ENCODE results near the gene ZNF385B.

The ZNF385B gene

DNA sequence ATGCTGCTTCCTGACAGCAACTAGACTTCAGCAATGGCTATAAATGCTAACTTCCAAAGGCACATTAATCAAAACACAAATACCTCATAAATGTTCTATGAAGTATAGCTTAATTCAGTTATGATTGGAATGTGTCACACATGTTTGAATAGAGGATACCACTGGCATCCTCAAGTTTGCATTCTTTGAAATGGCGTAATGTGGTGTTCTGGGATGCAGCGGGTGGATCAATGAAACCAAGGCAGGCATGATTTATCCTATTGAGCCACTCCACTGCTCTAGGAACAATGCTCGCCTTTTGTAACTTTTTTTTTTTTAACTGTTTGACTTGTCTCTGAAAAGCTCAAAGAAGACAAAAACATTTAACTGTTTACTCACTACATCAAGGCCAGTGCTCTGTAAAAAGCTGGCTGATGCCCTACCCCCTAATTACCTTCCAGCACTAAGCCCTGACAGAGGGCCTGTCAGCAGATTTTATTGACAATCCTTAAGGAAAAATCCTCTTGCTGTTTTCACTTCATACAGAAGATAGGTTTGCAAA lies 318.0 kb downstream of the ZNF385B start:
- ATAC-seq = no peak

- ATAC-seq = no peak
Measured at GRCh38 chr2:179541586-179541985, 319.8 kb downstream of the ZNF385B start.

DNA sequence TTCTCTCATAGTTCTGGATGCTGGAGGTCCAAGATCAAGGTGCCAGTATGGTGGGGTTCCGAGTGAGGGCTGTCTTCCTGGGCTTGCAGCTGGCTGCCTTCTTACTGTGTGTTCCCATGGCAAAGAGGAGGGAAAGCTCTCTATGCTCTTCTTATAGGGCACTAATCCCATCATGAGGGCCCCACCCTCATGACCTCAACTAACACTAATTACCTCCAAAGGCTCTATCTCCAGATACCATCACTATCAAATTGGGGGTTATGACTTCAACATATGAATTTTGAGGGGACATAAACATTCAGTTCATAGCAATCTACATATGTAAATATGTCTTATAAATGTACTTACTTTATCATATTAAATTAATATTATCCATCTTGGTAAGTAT lies 322.3 kb downstream of the ZNF385B start:
- ATAC-seq = no peak

DNA sequence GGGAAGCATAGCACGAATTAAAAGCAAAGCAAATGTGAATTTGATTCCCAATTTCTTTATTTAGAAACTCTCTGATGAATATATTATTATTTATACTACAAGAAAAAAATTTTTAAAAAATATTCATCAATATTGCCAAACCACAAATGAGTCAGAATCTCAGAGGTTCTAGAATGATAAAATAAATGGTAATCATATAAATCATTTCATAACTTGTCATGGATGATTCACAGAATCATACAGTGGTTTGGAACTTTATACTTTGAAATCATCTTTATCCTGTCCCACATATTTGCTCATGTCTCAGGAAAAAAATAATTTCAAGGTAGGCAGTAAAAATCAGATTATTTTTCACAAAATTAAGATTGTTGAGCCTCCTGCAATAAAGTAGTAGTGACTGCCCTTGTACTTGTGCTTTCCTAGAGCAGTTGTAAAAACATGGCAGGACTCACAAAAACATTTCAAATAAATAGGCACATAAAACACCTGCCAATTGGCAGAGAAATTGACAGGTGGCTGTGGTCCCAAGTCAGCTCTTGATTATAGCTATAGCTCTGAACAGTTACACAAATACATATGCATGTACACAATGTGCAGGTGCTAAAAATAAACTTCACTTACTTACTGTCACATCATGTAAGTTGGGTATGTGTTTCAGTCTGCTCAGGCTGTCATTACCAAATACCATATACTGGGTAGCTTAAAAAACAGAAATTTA lies 322.8 kb downstream of the ZNF385B start:
- no peak for ATAC-seq

- ATAC-seq = no peak
Measured at GRCh38 chr2:179536185-179536584, 325.2 kb downstream of the ZNF385B start.

GRCh38 chr2:179533875-179534274 lies 327.5 kb downstream of the ZNF385B start:
- ATAC-seq = no peak

DNA sequence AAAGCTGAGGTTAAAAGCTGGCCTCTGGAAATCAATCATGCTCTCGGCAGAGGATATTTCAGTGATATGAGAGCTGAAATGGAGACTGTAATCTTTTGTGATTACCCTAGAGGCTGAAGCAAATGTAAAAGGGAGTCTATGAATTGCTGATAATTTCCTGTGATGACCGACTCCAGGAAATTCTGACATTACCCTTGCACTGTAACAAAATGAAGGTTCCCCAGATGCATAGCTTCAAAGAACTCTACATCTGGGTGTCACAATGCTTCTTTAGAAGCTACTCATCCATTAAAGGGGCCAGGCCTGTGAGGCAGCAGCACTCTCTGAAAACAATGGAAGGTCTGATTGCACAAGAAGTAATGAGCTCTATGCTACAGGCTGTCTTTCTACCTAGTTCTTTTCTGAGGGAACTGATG lies 328.5 kb downstream of the ZNF385B start:
- no peak for ATAC-seq

GRCh38 chr2:179528576-179529069 lies 332.8 kb downstream of the ZNF385B start:
- no peak for ATAC-seq

- no peak for ATAC-seq
Measured at GRCh38 chr2:179525340-179525739, 336.1 kb downstream of the ZNF385B start.

DNA sequence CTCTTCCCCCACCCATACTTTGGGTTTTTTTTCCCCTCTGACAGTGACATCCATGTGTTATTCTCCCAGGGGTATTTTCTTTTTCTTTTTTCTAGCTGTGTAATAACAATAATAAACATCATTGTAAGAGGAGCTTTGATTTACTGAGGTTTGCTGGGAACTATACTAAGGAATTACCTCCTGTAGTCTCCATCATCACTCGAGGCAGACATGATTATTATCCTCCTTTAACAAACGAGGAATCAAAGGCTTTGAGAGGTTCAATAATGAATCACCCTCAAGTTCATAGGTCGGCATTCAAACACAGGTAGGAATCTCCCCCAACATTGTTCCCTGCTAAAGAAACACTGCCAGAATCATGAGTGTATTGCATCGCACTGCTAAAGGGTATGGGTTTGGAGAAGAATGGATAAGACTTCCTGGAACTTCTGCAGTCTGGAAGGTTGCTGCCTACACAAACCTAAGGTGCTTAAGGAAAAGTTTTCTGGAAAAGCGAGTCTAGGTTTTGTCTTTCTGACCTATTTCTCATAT lies 336.5 kb downstream of the ZNF385B start:
- no peak for ATAC-seq

GRCh38 chr2:179521944-179522343 lies 339.5 kb downstream of the ZNF385B start:
- ATAC-seq = no peak

GRCh38 chr2:179518830-179519229 lies 342.6 kb downstream of the ZNF385B start:
- ATAC-seq = no peak

DNA sequence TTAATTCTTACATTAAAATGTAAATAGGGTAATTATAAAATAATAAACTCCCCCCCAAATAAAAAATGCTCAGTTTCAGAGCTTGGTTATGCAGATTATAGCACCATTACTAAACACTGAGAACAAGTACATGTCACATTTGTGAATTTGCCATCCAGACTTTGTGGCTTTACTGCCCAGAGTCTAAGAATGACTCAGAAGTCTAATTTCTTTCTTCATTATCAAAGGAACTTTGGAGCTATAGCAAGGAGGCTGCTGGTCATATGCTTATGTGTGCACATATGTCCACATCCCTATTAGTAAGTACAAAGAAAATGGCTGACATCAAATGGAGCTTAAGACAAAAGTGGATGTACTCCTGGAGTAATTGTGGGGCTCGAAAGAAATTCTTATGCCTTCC lies 348.2 kb downstream of the ZNF385B start:
- no peak for ATAC-seq

DNA sequence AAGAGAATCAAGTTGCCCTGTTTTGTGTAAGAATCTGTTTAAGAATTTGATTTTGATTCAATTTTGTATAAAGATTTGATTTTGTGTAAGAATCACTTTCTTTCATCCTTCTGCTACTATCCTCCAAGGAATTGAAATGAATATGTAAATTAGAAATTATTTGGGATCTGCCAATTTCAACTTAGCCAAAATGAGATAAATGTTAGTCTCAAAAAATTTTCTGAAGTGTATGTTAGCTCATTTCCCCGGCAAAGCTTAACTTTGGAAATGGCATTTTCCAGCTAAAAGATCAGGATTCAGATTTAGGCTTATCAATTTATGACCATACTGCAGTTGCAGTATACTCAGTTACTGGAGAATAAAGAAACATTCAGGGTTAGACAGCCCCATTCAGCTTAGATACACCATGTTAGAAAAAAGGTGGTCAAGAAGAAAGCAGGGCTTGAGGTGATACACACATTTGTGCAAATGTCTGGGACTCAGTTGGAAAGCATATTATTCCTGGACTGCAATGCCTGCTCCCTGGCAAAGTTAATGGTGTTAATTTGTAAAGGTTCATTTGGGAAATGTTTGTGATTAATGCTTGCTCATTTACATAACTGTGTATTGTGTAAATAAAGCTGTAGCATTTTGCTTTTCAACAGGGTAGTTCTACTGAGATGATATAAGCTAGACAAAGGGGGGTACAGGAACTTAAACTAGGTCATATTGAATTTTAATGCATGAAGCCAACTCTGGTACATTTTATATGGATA lies 349.0 kb downstream of the ZNF385B start:
- ATAC-seq = no peak

DNA sequence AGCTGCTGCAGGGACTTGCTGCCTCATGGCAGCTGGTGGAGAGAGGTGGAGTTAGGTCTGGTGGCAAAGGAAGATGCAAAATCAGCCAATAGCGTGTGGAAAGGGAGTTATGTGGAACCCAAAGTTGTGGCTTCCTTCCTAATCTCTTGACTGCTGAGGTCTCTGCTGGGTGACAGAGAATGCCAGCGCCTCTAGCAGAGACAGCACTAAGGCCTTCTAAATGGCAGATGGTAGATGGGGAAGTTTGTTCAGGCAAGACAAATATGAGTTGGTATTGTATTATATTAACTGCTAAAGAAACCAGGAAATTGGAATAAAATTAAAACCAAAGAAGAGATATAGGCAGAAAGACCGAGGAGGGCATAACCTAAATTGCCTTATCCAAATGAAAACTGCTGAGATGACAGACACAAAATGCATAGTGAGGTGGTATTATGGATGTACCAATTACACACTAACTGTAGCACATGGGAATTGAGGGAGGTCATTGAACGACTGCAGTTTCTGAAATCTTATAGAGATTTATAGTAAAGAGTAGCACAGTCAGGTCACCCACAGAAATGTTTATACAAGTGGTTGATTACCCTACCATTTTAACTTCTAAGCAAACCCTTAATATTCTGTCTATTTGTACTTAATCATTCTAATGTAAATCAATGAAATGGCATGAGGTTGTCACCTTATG lies 350.2 kb downstream of the ZNF385B start:
- ATAC-seq = no peak

GRCh38 chr2:179495315-179495714 lies 366.1 kb downstream of the ZNF385B start:
- no peak for ATAC-seq

DNA sequence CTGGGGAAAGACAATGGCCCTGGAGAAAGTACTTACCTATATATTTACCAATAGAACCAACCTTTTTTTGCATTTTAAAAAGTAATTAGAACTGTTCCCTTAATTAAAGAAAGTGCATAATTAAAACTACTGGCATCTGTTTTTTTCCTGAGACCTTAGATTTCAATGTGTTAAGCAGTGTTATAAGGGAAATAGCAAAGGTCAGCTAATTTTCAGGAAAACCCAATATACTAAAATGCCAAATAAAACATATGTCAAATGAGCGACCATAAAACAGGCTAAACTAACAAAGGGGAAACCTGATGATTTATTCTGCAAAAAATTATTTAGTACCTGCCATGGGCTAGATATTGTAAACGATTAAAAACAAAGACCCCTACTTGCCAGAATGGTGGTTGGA lies 372.8 kb downstream of the ZNF385B start:
- no peak for ATAC-seq

DNA sequence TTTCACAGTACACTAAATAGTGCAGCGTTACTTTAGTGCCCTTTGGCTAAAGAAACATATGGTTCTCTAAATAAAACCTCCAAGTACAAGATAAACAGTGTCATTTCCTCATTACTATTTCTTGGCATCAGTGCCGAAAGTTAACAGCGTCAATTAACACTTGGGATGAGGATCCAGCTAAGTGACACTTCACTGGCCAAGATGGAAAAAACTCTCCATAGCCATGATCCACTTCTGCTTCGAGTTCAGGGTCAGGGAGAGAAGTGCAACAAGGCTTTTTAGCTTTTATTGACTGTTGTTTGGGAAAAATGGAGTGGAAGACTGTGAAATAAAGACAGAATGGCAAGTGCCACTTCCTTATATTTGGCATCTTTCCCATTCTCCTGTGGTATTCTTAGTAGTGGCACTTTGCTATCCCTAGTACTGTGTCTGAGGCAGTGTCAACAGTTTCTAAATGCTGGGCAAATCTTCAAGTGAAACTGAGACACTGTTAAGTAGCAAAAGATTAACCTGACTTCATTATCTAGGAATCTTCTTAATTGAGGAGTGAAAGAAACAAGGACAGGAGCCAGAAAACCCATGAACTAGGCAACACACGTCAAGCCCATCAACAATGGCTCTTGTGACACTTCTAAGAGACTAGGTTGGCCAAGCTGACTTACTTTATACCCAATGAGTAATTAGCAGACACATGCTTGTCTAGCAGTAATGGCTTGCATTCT lies 374.2 kb downstream of the ZNF385B start:
- no peak for ATAC-seq

GRCh38 chr2:179483131-179483530 lies 378.3 kb downstream of the ZNF385B start:
- ATAC-seq = no peak

GRCh38 chr2:179479947-179480346 lies 381.5 kb downstream of the ZNF385B start:
- no peak for ATAC-seq

DNA sequence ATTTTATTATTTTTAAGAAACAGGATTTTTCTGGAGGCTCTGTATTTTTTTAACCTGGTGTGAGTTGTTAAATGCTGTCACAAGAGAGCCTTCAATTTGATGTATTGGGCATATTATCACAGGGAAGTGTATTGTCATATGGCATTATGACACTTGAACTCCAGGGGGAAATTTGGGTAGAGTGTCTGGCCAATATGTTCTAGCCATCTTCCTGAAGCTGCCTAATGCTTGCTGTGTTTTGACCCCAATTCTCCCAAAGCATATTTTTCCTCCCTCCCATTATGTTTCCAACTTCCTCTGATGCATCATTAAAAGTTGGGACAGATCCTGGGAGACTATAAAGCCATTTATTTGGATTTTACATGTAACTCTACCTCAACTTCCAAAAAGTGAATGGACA lies 382.6 kb downstream of the ZNF385B start:
- no peak for ATAC-seq

DNA sequence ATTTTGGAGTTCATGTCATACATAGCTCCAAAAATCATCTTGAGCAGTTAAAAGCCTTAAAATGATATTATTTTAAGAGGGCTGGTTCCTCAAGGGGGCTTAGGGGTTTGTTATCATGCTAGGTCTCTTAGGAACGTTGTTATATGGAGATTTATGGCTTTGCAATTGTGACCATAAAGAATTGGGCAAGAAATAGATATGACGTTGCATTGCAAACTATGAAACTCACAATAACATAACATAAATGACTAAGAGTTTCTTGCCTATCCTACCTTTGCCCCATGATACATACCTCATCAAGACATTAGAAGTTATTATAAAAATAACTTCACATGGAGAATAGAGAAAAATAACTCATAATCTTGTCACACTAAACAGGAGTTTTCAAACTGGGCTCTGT lies 390.4 kb downstream of the ZNF385B start:
- ATAC-seq = no peak
